SU-DHL-6 (cell line): ENCODE results near the gene MBNL1.

Source experiments
- H2AFZ ChIP-seq: fragments of 200-600 bp; sonication (generic); 2 replicates; pipeline ENCODE4 v1.6.1; 2014; ENCODE audit warnings: low read depth, mild to moderate bottlenecking, moderate library complexity, mixed read lengths, antibody characterized with exemption, low read length; ENCODE audit not compliant: severe bottlenecking
- H3F3A ChIP-seq: fragments of 200-600 bp; shearing (Covaris generic); 2 replicates; pipeline ENCODE4 v1.6.0; 2016; ENCODE audit warnings: antibody characterized with exemption, mild to moderate bottlenecking; ENCODE audit not compliant: insufficient read depth
- H3K27ac ChIP-seq: fragments of 200-600 bp; sonication (generic); 2 replicates; pipeline ENCODE4 v1.5.1; 2016; ENCODE audit warnings: low read depth, mild to moderate bottlenecking, low read length, moderate library complexity, mixed read lengths
- H3K27me3 ChIP-seq: fragments of 200-600 bp; sonication (generic), shearing (Covaris generic); 2 replicates; pipeline ENCODE4 v1.6.0; 2014; ENCODE audit warnings: mild to moderate bottlenecking, low read length
- H3K36me3 ChIP-seq: fragments of 200-600 bp; sonication (generic); 2 replicates; pipeline ENCODE4 v1.6.1; 2014; ENCODE audit warnings: mild to moderate bottlenecking, low read length, mixed read lengths
- H3K4me2 ChIP-seq: fragments of 300-600, 200-600 bp; shearing (Covaris generic), sonication (generic); 2 replicates; pipeline ENCODE4 v1.6.0; 2014; ENCODE audit warnings: low read length, low read depth, mild to moderate bottlenecking; ENCODE audit not compliant: poor library complexity, severe bottlenecking
- H3K4me3 ChIP-seq: fragments of 200-600 bp; sonication (generic); 2 replicates; pipeline ENCODE4 v1.5.1; 2014; ENCODE audit warnings: antibody characterized with exemption, low read length, mild to moderate bottlenecking, mixed read lengths; ENCODE audit not compliant: insufficient read depth, poor library complexity, severe bottlenecking
- H3K79me2 ChIP-seq: fragments of 200-600 bp; sonication (generic); 2 replicates; pipeline ENCODE4 v1.6.1; 2014; ENCODE audit warnings: mild to moderate bottlenecking, low read length, moderate library complexity; ENCODE audit not compliant: insufficient read depth
- H3K9ac ChIP-seq: fragments of 200-600 bp; sonication (generic); 2 replicates; pipeline ENCODE4 v1.7.0; 2014; ENCODE audit warnings: mild to moderate bottlenecking, low read length
- H3K9me2 ChIP-seq: fragments of 200-600 bp; sonication (generic); replicated peaks from 2 replicates; pipeline ENCODE4 v1.6.1; 2014; ENCODE audit warnings: low read length; ENCODE audit not compliant: insufficient read depth
- H3K9me3 ChIP-seq: fragments of 200-600 bp; sonication (generic); 2 replicates; pipeline ENCODE4 v1.6.1; 2014; ENCODE audit warnings: low read length, mixed read lengths; ENCODE audit not compliant: insufficient read depth
- H4K20me1 ChIP-seq: fragments of 200-600 bp; sonication (generic); 2 replicates; pipeline ENCODE4 v1.6.1; 2014; ENCODE audit warnings: low read depth, mild to moderate bottlenecking, antibody characterized with exemption, low read length, moderate library complexity, mixed read lengths
- CTCF ChIP-seq: fragments of 200-600 bp; sonication (generic); IDR thresholded peaks from one replicate; pipeline ENCODE4 v1.5.1; 2017; ENCODE audit warnings: antibody characterized with exemption, mild to moderate bottlenecking, low read length, moderate library complexity; ENCODE audit not compliant: insufficient read depth, poor library complexity, severe bottlenecking
- EZH2phosphoT487 ChIP-seq: fragments of 200-600 bp; sonication (generic), shearing (Covaris generic); conservative IDR thresholded peaks from 2 replicates; pipeline ENCODE4 v1.6.1; 2018; ENCODE audit warnings: mild to moderate bottlenecking, antibody characterized with exemption, low read length, moderate library complexity, mixed read lengths

Gene MBNL1

GRCh38 chr3:152321200-152321954, 52.6 kb downstream of the MBNL1 start:
- Histone ChIP-seq H3K9me3 (no peaks in the 10 kb centered on the region), H3K9me2 (no peaks in the 10 kb centered on the region), H3K4me3 (no peak overlapping the region), H3K9ac (no peak overlapping the region), H3K36me3 (peaks cover 28% of the 10 kb centered on the region), H3F3A (peaks cover 47% of the 10 kb centered on the region; the same call in 1 of the 2 replicates), H3K27me3 (no peaks in the 10 kb centered on the region), H4K20me1 (peaks cover 46% of the 10 kb centered on the region), H3K27ac (peak overlapping the region; percentile 60; the same call in 1 of the 2 replicates), H3K79me2 (peaks cover 99% of the 10 kb centered on the region), H3K4me2 (peak overlapping the region; percentile 40), H2AFZ (no peak overlapping the region)
- no peak for TF ChIP-seq CTCF
- TF ChIP-seq EZH2phosphoT487 = no peak

GRCh38 chr3:152321955-152322377, 53.2 kb downstream of the MBNL1 start:
- Histone ChIP-seq H3K9me3 (no peaks in the 10 kb centered on the region), H3K4me3 (no peak overlapping the region), H3K79me2 (peaks cover 99% of the 10 kb centered on the region), H3F3A (peaks cover 45% of the 10 kb centered on the region; the same call in 1 of the 2 replicates), H3K27ac (peak overlapping the region; percentile 60), H3K9me2 (no peaks in the 10 kb centered on the region), H3K36me3 (peaks cover 29% of the 10 kb centered on the region), H3K27me3 (no peaks in the 10 kb centered on the region), H3K9ac (no peak overlapping the region), H2AFZ (no peak overlapping the region), H3K4me2 (peak overlapping the region; percentile 40), H4K20me1 (peaks cover 42% of the 10 kb centered on the region)
- no peak for TF ChIP-seq CTCF
- no peak for TF ChIP-seq EZH2phosphoT487

GRCh38 chr3:152322756-152323155, 54.0 kb downstream of the MBNL1 start:
- H3K36me3 ChIP-seq = peaks cover 24% of the 10 kb centered on the region
- no peak overlapping the region for H2AFZ ChIP-seq
- no peaks in the 10 kb centered on the region for H3K9me3 ChIP-seq
- no peak overlapping the region for H3K9ac ChIP-seq
- H3F3A ChIP-seq = peaks cover 37% of the 10 kb centered on the region; the same call in 1 of the 2 replicates
- TF ChIP-seq EZH2phosphoT487 (no peak), CTCF (no peak)
- H4K20me1 ChIP-seq = peaks cover 42% of the 10 kb centered on the region
- H3K4me3 ChIP-seq = no peak overlapping the region
- H3K27ac ChIP-seq = peak overlapping the region; percentile 60
- peak overlapping the region; percentile 40 for H3K4me2 ChIP-seq
- H3K9me2 ChIP-seq = no peaks in the 10 kb centered on the region
- H3K27me3 ChIP-seq = no peaks in the 10 kb centered on the region
- peaks cover 99% of the 10 kb centered on the region for H3K79me2 ChIP-seq
